HK-2 (cell line): ENCODE data around the gene OR7A17.

Experiments used
- DNase-seq: peaks from one replicate; pipeline ENCODE4 v3.0.0-alpha.2; 2018; ENCODE audit not compliant: unreplicated experiment

OR7A17 gene

DNA sequence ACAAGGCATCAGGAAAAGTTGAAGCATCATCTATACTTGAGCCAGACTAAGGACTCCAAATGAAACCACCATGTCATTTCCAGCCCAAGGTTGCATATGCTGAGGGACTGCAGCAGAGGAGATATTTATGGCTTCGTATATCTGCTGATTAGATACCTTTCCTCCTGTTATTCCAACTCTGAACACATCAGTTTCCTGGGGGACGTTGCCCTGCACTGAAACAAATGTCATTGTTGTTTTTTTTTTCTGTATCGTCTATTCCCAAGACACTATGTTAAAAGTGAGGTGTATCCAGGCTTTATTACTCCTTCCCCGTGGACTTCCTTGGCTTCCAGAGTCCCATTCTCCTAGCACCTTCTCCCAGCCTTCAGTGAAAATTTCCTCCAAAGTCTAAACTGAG, at the start of gene OR7A17:
OR7A17 (minus strand) TSS at position 101 of the 400 bp plus-strand sequence. CDS start 4,777 bp downstream, outside the sequence.
- no peak for DNase-seq

DNA sequence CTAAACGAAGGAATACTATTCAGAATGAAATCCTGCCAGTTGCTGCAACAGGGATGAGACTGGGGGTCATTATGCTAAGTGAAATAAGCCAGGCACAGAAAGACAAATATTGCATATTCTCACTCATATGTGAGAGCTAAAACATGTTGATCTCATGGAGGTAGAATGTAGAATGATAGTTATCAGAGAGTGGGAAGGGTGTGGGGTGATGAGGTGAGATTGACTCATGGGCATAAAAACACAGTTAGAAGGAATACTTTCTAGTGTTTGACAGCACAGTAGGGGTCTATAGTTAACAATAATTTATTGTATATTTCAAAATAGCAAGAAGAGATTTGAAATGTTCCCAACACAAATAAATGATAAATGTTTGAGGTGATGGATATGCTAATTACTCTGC, 47.6 kb upstream of the OR7A17 start:
- DNase-seq, result no peak

DNA sequence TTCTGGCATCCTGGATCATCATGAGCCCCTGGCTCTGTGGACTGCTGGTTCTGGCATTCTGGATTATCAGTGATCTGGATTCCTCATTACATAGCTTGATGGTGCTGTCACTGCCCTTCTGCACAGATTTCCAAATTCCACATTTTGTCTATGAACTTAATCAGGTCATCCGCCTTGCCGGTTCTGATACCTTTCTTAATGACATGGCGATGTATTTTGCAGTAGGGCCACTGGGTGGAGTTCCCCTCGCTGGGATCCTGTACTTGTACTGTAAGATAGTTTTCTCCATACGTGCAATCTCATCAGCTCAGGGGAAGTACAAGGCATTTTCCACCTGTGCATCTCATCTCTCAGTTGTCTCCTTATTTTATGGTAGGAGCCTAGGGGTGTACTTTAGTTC, 30.9 kb upstream of the OR7A17 start:
- DNase-seq, result no peak

DNA sequence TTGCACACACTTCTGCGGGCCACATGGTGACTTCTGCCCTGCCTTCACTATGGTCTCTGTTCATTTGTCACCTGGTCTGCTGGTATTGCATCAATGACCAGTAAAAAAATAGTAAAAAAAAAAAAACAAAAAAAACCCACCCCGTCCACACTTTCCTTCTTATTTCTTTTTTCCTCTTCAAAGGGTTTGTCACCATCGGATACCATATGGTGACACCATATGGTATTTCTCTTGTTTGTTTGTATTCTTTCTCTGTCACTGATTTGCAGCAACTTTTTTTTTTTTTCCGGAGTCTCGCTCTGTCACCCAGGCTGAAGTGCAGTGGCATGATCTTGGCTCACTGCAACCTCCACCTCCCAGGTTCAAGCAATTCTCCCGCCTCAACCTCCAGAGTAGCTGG, 29.2 kb upstream of the OR7A17 start:
- DNase-seq, result no peak

DNA sequence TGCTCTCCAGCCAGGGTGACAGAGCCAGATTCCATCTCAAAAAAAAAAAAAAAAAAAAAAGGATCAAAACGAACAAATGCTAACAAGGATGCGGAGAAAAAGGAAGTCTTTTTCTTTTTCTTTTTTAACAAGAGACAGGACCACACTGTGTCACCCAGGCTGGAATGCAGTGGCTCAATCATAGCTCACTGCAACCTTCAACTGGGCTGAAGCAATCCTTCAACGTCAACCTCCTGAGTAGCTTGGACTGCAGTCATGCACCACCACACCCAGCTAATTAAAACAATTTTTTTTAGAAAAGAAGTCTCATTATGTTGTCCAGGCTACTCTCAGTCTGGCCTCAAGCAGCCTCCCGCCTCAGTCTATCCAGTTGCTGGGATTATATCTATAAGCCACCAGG, 20.8 kb upstream of the OR7A17 start:
- DNase-seq, result no peak

DNA sequence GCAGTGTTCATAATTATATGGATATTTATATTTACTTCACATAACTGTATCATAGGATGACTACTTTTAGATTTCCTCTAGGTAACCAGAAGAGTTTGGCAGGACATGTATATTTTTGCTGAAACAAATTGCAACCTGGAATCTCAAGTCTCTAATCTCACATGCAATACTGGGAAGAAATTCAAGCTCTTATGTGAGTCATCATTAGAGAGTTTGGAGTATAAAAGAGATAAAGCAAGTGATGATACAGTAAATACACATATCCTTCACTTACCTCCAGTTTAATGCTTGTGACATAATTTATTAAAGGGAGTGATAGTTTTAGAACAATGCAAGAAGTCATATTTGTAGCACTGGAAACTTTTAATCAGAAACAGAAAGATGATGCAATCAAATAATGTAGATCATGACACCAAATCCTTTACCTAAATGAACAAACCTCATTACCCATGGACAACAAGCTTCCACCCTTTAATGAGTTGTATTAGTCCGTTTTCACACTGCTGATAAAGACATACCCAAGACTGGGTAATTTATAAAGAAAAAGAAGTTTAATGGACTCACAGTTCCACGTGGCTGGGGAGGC, 15.8 kb upstream of the OR7A17 start:
- no peak for DNase-seq

DNA sequence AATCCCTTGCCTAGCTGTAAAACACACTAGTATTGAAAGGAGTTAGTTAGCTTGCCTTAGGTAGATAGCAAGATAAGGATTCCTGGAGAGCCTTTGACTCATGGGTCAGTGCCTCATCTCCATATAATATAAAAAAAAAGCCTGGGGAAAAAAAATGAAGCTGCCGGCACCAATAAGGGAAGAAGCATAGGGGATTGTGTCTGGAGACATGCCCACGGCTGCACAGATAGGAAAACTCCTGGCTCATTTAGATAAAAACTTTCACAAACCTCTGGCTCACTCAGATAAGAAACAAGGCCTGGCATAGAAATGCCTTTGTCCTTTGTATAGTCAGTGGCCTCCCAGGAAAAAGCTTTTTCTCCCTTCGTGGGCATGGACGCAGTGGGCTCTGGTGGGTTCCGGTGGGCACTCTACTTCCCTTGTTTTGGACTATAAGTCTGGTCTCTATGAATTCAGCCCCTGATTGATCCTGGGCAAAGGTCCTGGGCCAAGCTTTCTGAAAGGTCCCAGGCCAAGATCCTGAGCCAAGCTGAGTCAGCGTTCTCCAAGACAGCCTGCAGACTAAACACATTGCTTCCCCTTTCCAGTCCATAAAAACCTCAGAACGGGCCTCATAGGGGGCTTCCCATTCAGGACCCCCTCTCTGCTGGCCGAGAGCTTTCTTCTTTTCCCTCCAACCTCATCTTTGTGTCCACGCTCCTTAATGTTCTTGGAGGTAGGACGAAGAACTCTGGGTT, 4.9 kb upstream of the OR7A17 start:
- no peak for DNase-seq

DNA sequence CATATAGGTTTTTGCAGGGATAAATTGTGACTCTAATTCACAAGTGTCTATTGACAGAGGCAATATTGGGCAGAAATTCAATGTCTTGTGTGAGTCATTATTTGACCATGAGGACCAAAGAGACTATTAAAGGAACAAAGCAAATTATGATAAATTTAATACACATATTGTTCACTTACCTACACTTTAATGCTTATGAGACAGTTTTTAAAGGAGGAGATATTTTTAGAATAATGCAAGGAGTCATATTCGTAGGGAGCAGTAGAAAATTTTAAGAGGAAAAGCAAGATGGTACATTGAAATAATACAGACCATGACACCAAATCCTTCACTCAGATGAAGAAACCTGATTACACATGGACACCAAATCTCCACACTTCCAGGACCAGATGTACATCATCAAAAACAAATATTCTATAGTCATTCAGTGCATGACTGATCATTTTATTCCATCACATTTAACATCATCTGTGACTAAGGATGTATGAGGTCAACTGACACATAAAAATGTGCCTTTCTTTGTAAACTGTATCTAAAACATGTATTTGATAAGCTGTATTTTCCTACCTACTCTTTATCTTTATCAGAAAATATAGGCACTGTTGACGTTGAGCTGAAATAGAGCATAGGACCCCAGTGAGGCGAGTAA, 4.2 kb upstream of the OR7A17 start:
- no peak for DNase-seq

DNA sequence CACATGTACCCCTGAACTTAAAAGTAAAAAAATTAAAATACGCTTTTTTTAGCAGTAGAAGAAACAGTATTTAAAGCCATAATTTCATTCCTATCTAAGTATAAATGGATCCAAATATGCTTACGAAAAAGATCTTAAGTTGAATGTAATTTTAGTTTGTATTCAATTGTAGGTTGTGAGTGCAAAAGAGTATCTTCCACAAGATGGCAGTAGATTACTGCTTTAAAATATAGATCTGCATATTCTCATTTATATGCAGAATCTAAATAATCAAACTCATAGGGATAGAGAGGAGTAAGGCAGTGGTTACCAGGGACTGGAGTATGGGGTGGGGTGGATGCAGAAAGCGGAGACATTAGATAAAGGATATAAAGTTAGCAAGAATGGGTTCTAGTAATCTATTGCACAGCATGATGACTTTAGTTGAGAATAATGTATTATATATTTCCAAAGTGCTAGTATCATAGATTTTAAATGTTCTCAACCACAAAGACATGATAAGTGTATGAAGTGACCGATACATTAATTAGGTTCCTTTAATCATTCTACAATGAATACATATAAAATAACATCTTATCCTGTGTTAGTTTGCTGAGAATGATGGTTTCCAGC, 14.2 kb downstream of the OR7A17 start:
- no peak for DNase-seq

DNA sequence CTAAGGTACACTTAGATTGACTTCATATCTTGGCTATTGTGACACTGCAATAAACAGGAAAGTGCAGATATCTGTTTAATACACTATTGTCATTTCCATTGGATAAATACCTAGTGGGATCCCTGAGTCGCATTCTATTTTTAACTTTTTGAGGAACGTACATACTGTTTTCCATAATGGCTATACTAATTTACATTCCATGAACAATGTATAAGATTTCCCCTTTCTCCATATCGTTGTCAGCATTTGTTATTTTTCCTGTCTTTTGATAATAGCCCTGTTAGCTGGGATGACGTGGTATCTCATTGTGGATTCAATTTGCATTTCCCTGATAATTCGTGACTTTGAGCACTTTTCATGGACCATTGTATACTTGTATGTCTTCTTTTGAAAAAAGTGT, 17.4 kb downstream of the OR7A17 start:
- no peak for DNase-seq

DNA sequence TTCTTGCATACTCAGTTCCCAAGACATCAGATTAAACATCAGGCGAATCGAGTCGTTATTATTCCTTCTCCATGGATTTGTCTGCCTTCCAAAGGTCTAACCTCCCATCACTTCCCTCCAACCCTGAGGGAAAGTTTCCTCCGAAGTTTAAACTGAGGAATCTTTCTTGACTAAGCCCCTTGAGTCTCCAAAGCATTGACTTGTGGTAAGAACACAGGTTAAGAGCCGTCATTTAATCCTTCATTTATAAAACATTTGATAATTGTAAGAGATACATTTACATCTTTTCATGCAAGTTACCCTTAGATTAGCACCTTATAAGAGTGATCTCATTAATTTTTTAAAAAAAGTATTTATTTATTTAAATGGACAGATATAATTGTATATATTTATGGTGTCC, 37.1 kb downstream of the OR7A17 start, which contains the start of gene OR7A10:
OR7A10 (minus strand) TSS at position 101 of the 400 bp plus-strand sequence. CDS start 7,045 bp downstream, outside the sequence.
- no peak for DNase-seq

DNA sequence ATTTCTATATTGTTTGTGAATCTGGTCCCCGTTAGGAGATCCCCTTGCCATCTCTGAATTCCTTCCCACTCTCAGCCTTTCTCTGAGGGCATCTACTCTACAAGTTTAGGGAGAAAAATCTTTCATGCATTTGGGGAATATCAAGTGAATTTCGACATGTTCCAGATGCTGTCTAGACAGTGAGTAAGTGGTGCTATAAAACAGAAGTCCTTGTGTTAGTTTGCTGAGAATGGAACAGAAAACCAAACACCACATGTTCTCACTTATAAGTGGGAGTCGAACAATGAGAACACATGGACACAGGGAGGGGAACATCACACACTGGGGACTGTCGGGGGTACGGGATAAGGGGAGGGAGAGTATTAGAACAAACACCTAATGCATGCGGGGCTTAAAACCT, 42.4 kb downstream of the OR7A17 start:
- DNase-seq, result no peak

DNA sequence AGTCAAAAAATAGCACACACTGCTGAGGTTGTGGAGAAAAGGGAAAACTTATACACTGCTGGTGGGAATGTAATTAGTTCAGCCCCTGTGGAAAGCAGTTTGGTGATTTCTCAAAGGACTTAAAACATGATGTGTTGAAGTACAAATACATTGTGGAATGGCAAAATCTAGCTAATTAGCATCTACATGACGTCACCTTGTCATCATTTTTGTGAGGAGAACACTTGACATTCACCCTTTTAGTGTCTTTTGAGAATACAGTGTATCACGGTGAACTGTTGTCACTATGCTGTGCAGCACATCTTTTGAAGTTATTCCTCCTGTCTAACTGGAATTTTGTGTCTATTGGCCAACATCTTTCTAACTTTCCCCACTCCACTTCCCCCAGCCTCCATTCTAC, 42.8 kb downstream of the OR7A17 start:
- DNase-seq, result no peak

DNA sequence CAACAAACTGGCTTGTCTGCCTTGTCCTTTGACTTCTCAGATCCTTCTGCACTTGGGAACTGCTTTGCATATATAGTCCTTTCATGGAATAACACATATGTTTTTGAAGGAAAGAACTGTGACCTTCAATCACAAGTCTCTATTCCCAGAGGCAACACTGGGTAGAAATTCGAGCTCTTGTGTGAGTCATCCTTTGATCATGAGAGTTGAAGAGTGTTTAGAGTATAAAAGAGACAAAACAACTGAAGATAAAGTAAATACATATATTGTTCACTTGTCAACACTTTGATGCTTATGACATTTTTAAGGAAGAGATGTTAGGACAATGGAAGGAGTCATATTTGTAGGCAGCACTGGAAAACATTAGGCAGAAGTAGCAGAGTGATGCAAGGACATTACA, 45.7 kb downstream of the OR7A17 start:
- no peak for DNase-seq

DNA sequence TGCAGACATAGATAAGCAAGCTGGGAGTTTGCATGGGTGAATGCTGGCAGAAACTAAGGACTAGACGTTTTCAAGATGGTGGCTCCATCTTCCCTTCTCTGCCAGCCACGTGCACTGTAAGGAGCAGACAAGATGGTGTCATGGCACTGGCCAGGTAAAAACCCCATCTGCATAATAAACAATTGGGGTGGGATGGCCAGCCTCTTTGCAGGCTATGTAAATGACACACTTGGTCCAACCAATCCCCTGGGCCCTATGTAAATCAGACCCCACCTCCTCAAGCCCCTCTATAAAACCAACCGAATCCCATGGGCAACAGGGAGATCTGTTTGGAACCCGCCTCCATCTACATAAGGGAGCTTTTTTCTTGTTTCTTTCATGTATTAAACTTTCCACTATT, 48.5 kb downstream of the OR7A17 start:
- DNase-seq, result no peak

DNA sequence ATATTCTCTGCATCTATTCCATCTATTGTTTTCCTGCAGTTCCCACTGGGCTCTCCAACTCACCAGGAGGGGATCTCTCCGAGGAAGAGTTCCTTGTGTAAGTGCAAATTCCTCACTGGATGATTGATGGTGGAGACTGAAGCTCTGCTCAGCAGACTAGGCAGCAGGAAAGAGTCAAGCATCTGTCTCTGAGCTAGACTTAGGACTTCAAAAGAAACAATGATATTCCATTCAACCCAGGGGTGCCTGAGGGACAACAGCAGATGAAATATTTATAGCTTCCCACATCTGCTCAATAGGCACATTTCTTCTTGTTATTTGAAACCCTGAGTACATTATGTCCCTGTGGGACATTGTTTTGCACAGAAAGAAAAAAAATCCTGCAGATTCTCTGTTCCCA, 50.9 kb downstream of the OR7A17 start, which contains the start of the genes OR7A5 and OR7C1:
OR7A5 (minus strand) TSS at position 175 of the 400 bp plus-strand sequence. CDS start 6,944 bp downstream, outside the sequence.
OR7C1 (minus strand) TSS at position 175 of the 400 bp plus-strand sequence. CDS start 35,049 bp downstream, outside the sequence.
- DNase-seq, result no peak

DNA sequence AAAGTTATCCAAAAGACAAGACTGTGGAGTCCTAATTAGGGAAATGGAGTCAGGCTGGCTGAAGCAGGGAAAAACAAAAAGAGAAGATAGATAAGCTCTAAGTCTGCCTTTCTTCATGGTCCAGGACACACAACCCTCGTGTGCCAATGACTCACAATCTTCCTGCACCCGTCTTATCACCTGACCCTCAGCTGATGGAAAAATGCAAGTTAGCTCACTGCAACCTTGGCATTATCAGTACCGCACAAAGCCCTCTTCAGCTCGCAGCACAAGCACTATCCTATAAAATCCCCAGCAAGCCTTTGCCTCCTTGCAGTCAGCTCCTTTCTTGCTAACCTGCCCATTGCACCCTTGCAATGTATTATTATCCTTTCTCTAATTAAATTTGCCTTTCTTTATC, 55.2 kb downstream of the OR7A17 start:
- DNase-seq, result peak; percentile 22
